HG03439 (cell line): ENCODE measurements around the gene C2CD4A.

Experiments
- ATAC-seq: cut with Tn5 transposase; IDR thresholded peaks from one replicate; pipeline ENCODE4 v1.9.1; 2021; ENCODE audit warnings: mild to moderate bottlenecking, moderate library complexity; ENCODE audit not compliant: unreplicated experiment

Gene C2CD4A

GRCh38 chr15:62093809-62094208 lies 27.0 kb downstream of the C2CD4A start:
- no peak for ATAC-seq

GRCh38 chr15:62094388-62094787 lies 27.6 kb downstream of the C2CD4A start:
- no peak for ATAC-seq

- ATAC-seq = no peak
Observed at GRCh38 chr15:62099094-62099601, 32.4 kb downstream of the C2CD4A start.

GRCh38 chr15:62103431-62103830 lies 36.7 kb downstream of the C2CD4A start:
- no peak for ATAC-seq

GRCh38 chr15:62104401-62104800 lies 37.6 kb downstream of the C2CD4A start:
- ATAC-seq = no peak

GRCh38 chr15:62104846-62105245 lies 38.1 kb downstream of the C2CD4A start:
- no peak for ATAC-seq

- ATAC-seq = no peak
Observed at GRCh38 chr15:62105266-62105665, 38.5 kb downstream of the C2CD4A start.

GRCh38 chr15:62106096-62106495 lies 39.3 kb downstream of the C2CD4A start:
- ATAC-seq = no peak

- ATAC-seq = no peak
Observed at GRCh38 chr15:62107571-62108121, 40.9 kb downstream of the C2CD4A start.

- no peak for ATAC-seq
Observed at GRCh38 chr15:62108411-62108810, 41.6 kb downstream of the C2CD4A start.

- no peak for ATAC-seq
Observed at GRCh38 chr15:62109437-62109836, 42.7 kb downstream of the C2CD4A start.

- no peak for ATAC-seq
Observed at GRCh38 chr15:62109982-62110851, 43.4 kb downstream of the C2CD4A start.

GRCh38 chr15:62112081-62112480 lies 45.3 kb downstream of the C2CD4A start:
- no peak for ATAC-seq

GRCh38 chr15:62112616-62113593 lies 46.1 kb downstream of the C2CD4A start:
- no peak for ATAC-seq

GRCh38 chr15:62115847-62116246 lies 49.1 kb downstream of the C2CD4A start:
- no peak for ATAC-seq

- no peak for ATAC-seq
Observed at GRCh38 chr15:62118520-62119226, 51.9 kb downstream of the C2CD4A start.

GRCh38 chr15:62119227-62119864 lies 52.6 kb downstream of the C2CD4A start:
- ATAC-seq = no peak

GRCh38 chr15:62119874-62120273 lies 53.1 kb downstream of the C2CD4A start:
- ATAC-seq = no peak
